Mesenchymal stem cell (in vitro differentiated cells and primary cell): ENCODE data around the gene DICER1.

ENCODE experiments used
- DNase-seq: peaks from one replicate; pipeline ENCODE4 v3.0.0-alpha.2; 2013
- H2AFZ ChIP-seq: one replicate; pipeline ENCODE4 v1.6.1; 2013; ENCODE audit warnings: low read depth, mild to moderate bottlenecking, control low read depth, inconsistent platforms, low read length, moderate library complexity
- H2AK5ac ChIP-seq: 2 replicates; pipeline ENCODE4 v1.6.1; 2013; ENCODE audit warnings: low read length, moderate library complexity, mild to moderate bottlenecking, inconsistent platforms; ENCODE audit not compliant: severe bottlenecking
- H2BK120ac ChIP-seq: one replicate; pipeline ENCODE4 v1.6.1; 2013; ENCODE audit warnings: low read depth, mild to moderate bottlenecking, inconsistent platforms, low read length, moderate library complexity
- H2BK12ac ChIP-seq, 2 experiments: one replicate each; pipeline ENCODE4 v1.6.1; 2013; ENCODE audit warnings: inconsistent platforms in 2 of 2, low read length in 2 of 2, mild to moderate bottlenecking in 2 of 2, moderate library complexity in 2 of 2, control low read depth in 1 of 2
- H2BK15ac ChIP-seq: one replicate; pipeline ENCODE4 v1.6.1; 2013; ENCODE audit warnings: mild to moderate bottlenecking, low read depth, inconsistent platforms; ENCODE audit not compliant: poor library complexity, severe bottlenecking
- H2BK5ac ChIP-seq: 2 replicates; pipeline ENCODE4 v1.6.1; 2013; ENCODE audit warnings: low read depth, mild to moderate bottlenecking, low read length, control low read depth, inconsistent platforms; ENCODE audit not compliant: poor library complexity, severe bottlenecking
- H3K14ac ChIP-seq, 2 experiments: one replicate each; pipeline ENCODE4 v1.6.1; 2013; ENCODE audit warnings: inconsistent platforms in 2 of 2, low read length in 2 of 2, control low read depth in 1 of 2, mild to moderate bottlenecking in 1 of 2, moderate library complexity in 1 of 2
- H3K18ac ChIP-seq, 2 experiments: one replicate each; pipeline ENCODE4 v1.6.1; 2013; ENCODE audit warnings: inconsistent platforms in 2 of 2, low read length in 2 of 2, control low read depth in 1 of 2, low read depth in 1 of 2, mild to moderate bottlenecking in 1 of 2
- H3K23ac ChIP-seq, 2 experiments: one replicate each; pipeline ENCODE4 v1.6.1; 2013; ENCODE audit warnings: inconsistent platforms in 2 of 2, low read length in 2 of 2, mild to moderate bottlenecking in 2 of 2, moderate library complexity in 2 of 2, control low read depth in 1 of 2
- H3K27ac ChIP-seq: 2 replicates; pipeline ENCODE4 v1.5.1; 2013; ENCODE audit warnings: mild to moderate bottlenecking, moderate library complexity, low read length, control low read depth, inconsistent platforms; ENCODE audit not compliant: poor library complexity, severe bottlenecking
- H3K27me3 ChIP-seq, 2 experiments: 2 replicates each; pipeline versions ENCODE4 v1.6.1 to v1.7.0; 2013; ENCODE audit warnings: low read length in 2 of 2, mild to moderate bottlenecking in 2 of 2, moderate library complexity in 2 of 2, control low read depth in 1 of 2, inconsistent platforms in 1 of 2; ENCODE audit not compliant: control insufficient read depth in 1 of 2, insufficient read depth in 1 of 2
- H3K36me3 ChIP-seq, 2 experiments: 2 replicates each; pipeline versions ENCODE4 v1.6.1 to v1.7.0; 2013; ENCODE audit warnings: low read length in 2 of 2, control low read depth in 1 of 2, inconsistent platforms in 1 of 2, low read depth in 1 of 2, mild to moderate bottlenecking in 1 of 2; ENCODE audit not compliant: insufficient read depth in 2 of 2, control insufficient read depth in 1 of 2
- H3K4ac ChIP-seq, 2 experiments: one replicate each; pipeline ENCODE4 v1.6.1; 2013; ENCODE audit warnings: inconsistent platforms in 2 of 2, low read length in 2 of 2, mild to moderate bottlenecking in 2 of 2, moderate library complexity in 2 of 2, control low read depth in 1 of 2, low read depth in 1 of 2
- H3K4me1 ChIP-seq: 2 replicates; pipeline ENCODE4 v1.6.1; 2013; ENCODE audit warnings: low read depth, low read length, control low read depth; ENCODE audit not compliant: control insufficient read depth, insufficient read depth
- H3K4me2 ChIP-seq: 2 replicates; pipeline ENCODE4 v1.6.1; 2013; ENCODE audit warnings: low read length, mild to moderate bottlenecking, inconsistent platforms; ENCODE audit not compliant: poor library complexity, severe bottlenecking
- H3K4me3 ChIP-seq, 2 experiments: 2 replicates each; pipeline versions ENCODE4 v1.5.1 to v1.7.0; 2013; ENCODE audit warnings: low read length in 2 of 2, mild to moderate bottlenecking in 2 of 2, control low read depth in 1 of 2, low read depth in 1 of 2; ENCODE audit not compliant: insufficient read depth in 1 of 2
- H3K79me1 ChIP-seq: replicated peaks from 2 replicates; pipeline ENCODE4 v1.6.1; 2013; ENCODE audit warnings: mild to moderate bottlenecking, control low read depth, low read length, inconsistent platforms; ENCODE audit not compliant: poor library complexity, severe bottlenecking
- H3K9ac ChIP-seq: 2 replicates; pipeline ENCODE4 v1.7.0; 2013; ENCODE audit warnings: mild to moderate bottlenecking, low read length, moderate library complexity
- H3K9me3 ChIP-seq: 2 replicates; pipeline ENCODE4 v1.7.0; 2013; ENCODE audit warnings: mild to moderate bottlenecking, low read length; ENCODE audit not compliant: control insufficient read depth
- H4K8ac ChIP-seq: one replicate; pipeline ENCODE4 v1.6.1; 2013; ENCODE audit warnings: inconsistent platforms, mild to moderate bottlenecking, low read length, moderate library complexity
- H4K91ac ChIP-seq: one replicate; pipeline ENCODE4 v1.6.1; 2013; ENCODE audit warnings: mild to moderate bottlenecking, low read length, inconsistent platforms
- WGBS: methylation state at CpG from one replicate; pipeline ENCODE4 v1.1.7; 2013; ENCODE audit warnings: mixed read lengths; 5-methylcytosine and 5-hydroxymethylcytosine counted together

DICER1 gene

DNA sequence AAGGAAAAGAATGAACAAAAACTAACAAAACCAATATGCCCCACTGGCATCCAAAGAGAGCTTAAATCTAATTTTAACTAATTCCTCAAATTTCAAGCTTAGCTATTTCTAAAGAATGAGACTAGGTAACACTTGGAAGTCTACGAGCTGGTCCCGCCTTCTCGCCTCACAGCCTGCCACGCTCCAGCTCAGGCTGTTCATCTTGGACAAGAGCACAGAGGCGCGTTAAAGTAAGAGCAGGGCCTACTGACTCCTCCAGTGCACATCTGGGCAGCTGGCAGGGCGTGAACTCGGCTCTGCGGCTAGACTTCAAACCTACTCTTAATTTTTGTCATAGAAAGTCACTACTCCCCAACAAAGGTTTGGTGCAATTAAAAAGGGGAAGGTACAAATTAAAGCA lies 64.6 kb downstream of the DICER1 start:
- Histone ChIP-seq H3K4ac (no peak overlapping the region), H3K27me3 (no peaks in the 10 kb centered on the region), H3K14ac (no peak overlapping the region), H3K4me3 (no peak overlapping the region), H3K4me2 (no peak overlapping the region), H2BK15ac (no peak overlapping the region), H3K9me3 (no peaks in the 10 kb centered on the region), H2BK5ac (no peak overlapping the region), H3K9ac (no peak overlapping the region), H2BK120ac (no peak overlapping the region), H3K4me1 (no peaks in the 10 kb centered on the region), H4K8ac (no peak overlapping the region), H2AK5ac (no peak overlapping the region), H4K91ac (no peak overlapping the region), H2BK12ac (no peak overlapping the region), H3K79me1 (peaks cover 21% of the 10 kb centered on the region), H3K23ac (no peak overlapping the region), H3K18ac (no peak overlapping the region), H3K36me3 (peaks cover 15 to 84% of the 10 kb centered on the region in 2 experiments), H3K27ac (no peak overlapping the region), H2AFZ (no peak overlapping the region)
- 95% methylated on average over 6 of the region's 9 CpGs for WGBS
- DNase-seq, result no peak

- no peak overlapping the region for H3K4me2 ChIP-seq
- no peak overlapping the region for H3K27ac ChIP-seq
- H3K9me3 ChIP-seq, result no peaks in the 10 kb centered on the region
- no peaks in the 10 kb centered on the region for H3K4me1 ChIP-seq
- peaks cover 21% of the 10 kb centered on the region for H3K79me1 ChIP-seq
- H4K91ac ChIP-seq, result no peak overlapping the region
- peaks cover 18 to 95% of the 10 kb centered on the region in 2 experiments for H3K36me3 ChIP-seq
- H2BK15ac ChIP-seq, result no peak overlapping the region
- H3K18ac ChIP-seq, result no peak overlapping the region
- no peak overlapping the region for H2BK5ac ChIP-seq
- H2BK12ac ChIP-seq, result no peak overlapping the region
- no peak overlapping the region for H3K14ac ChIP-seq
- H3K9ac ChIP-seq, result no peak overlapping the region
- no peak overlapping the region for H3K23ac ChIP-seq
- H3K4me3 ChIP-seq, result no peak overlapping the region
- no peak overlapping the region for H3K4ac ChIP-seq
- H2AK5ac ChIP-seq, result no peak overlapping the region
- H4K8ac ChIP-seq, result no peak overlapping the region
- no peak overlapping the region for H2BK120ac ChIP-seq
- no peak overlapping the region for H2AFZ ChIP-seq
- no peaks in the 10 kb centered on the region for H3K27me3 ChIP-seq
- no peak for DNase-seq
- 80% methylated on average over 1 of the region's 4 CpGs for WGBS
These were observed 65.7 kb downstream of the DICER1 start for GRCh38 chr14:95091581-95091980.

DNA sequence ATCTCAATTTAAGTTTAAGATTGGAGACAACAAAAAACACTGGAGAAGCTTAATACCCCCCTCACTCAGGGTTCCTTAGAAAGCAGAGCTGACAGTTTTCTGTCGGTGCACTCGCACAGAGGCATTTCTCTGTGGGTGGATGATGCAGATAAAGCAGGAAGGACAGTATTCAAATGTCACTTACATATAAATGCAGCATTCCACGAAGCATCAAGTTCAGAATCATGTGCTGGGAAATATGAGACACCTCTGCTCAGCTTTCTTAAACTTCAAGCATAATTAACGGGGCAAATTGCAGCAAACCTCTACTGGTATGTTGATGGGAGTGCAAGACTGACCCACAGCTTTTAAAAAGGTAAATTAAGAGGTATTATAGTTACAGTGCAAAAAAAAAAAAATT lies 68.7 kb downstream of the DICER1 start:
- Histone ChIP-seq H2BK120ac (no peak overlapping the region), H3K27me3 (no peaks in the 10 kb centered on the region), H2BK15ac (no peak overlapping the region), H3K4me1 (no peaks in the 10 kb centered on the region), H3K4ac (no peak overlapping the region), H4K91ac (no peak overlapping the region), H2AK5ac (no peak overlapping the region), H3K9ac (no peak overlapping the region), H2BK5ac (no peak overlapping the region), H3K36me3 (peaks cover 14 to 82% of the 10 kb centered on the region in 2 experiments), H3K4me2 (no peak overlapping the region), H4K8ac (no peak overlapping the region), H3K23ac (no peak overlapping the region), H3K27ac (no peak overlapping the region), H3K4me3 (no peak overlapping the region), H3K79me1 (peaks cover 7% of the 10 kb centered on the region), H3K14ac (no peak overlapping the region), H2BK12ac (no peak overlapping the region), H3K9me3 (no peaks in the 10 kb centered on the region), H2AFZ (no peak overlapping the region), H3K18ac (no peak overlapping the region)
- no CpG with 5 or more reads among the region's 4 CpGs for WGBS
- DNase-seq, result no peak

GRCh38 chr14:95087619-95088018 lies 69.7 kb downstream of the DICER1 start:
- no peak for DNase-seq
- no peak overlapping the region for H3K4me3 ChIP-seq
- H4K8ac ChIP-seq, result no peak overlapping the region
- H3K9me3 ChIP-seq, result no peaks in the 10 kb centered on the region
- no peak overlapping the region for H3K14ac ChIP-seq
- H2BK5ac ChIP-seq, result no peak overlapping the region
- H2BK120ac ChIP-seq, result no peak overlapping the region
- no peak overlapping the region for H3K27ac ChIP-seq
- no peaks in the 10 kb centered on the region for H3K4me1 ChIP-seq
- H3K27me3 ChIP-seq, result no peaks in the 10 kb centered on the region
- no peak overlapping the region for H4K91ac ChIP-seq
- H3K18ac ChIP-seq, result no peak overlapping the region
- no peak overlapping the region for H3K4ac ChIP-seq
- H3K36me3 ChIP-seq, result peaks cover 11 to 71% of the 10 kb centered on the region in 2 experiments
- no peak overlapping the region for H3K23ac ChIP-seq
- no peak overlapping the region for H2AFZ ChIP-seq
- 96% methylated on average over 4 of the region's 6 CpGs for WGBS
- no peak overlapping the region for H2AK5ac ChIP-seq
- peaks cover 2% of the 10 kb centered on the region for H3K79me1 ChIP-seq
- no peak overlapping the region for H2BK15ac ChIP-seq
- H3K4me2 ChIP-seq, result no peak overlapping the region
- no peak overlapping the region for H2BK12ac ChIP-seq
- H3K9ac ChIP-seq, result no peak overlapping the region
